GM12801 (cell line): ENCODE measurements around the gene SLA2.

ENCODE experiments used
- TF ChIP-seq, protein P1 (sequence below): IDR thresholded peaks from one replicate; pipeline ENCODE4 v1.5.1; 2011; ENCODE audit warnings: control low read depth; ENCODE audit not compliant: insufficient read length; ENCODE audit errors: extremely low read depth

The SLA2 gene

DNA sequence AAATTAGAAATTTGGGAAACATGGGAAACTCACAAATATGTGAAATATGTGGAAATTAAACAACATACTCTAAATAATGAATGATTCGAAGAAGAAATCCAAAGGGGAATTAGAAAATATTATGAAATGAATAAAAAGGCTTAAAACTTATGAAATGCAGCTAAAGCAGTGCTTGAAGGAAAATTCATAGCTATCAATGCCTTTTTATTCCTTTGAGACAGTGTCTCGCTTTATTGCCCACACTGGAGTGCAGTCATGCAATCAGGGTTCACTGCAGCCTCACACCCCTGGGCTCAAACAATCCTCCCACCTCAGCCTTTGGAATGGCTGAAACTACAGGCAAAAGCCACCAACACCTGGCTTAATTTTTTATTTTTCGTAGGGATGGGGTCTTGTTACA, 80.5 kb downstream of the SLA2 start:
- TF ChIP-seq, protein P1, sequence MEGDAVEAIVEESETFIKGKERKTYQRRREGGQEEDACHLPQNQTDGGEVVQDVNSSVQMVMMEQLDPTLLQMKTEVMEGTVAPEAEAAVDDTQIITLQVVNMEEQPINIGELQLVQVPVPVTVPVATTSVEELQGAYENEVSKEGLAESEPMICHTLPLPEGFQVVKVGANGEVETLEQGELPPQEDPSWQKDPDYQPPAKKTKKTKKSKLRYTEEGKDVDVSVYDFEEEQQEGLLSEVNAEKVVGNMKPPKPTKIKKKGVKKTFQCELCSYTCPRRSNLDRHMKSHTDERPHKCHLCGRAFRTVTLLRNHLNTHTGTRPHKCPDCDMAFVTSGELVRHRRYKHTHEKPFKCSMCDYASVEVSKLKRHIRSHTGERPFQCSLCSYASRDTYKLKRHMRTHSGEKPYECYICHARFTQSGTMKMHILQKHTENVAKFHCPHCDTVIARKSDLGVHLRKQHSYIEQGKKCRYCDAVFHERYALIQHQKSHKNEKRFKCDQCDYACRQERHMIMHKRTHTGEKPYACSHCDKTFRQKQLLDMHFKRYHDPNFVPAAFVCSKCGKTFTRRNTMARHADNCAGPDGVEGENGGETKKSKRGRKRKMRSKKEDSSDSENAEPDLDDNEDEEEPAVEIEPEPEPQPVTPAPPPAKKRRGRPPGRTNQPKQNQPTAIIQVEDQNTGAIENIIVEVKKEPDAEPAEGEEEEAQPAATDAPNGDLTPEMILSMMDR: no peak

DNA sequence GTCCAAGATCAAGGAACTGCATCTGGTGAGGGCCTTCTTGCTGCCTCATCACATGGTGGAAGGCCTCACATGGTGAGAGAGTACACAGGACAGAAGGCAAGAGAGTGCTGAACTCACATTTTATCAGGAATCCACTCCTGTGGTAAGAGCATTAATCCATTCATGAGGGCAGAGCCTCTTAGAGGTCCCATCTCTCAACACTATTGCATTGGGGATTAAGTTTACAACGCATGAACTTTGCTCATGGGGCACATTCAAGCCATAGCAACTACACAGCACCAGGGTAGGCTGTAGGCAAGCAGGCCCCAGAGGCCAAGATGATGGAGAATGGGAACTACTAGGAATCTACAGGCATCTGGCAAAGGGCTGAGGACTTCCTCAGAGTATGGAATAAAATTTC, 82.6 kb downstream of the SLA2 start:
- TF ChIP-seq, protein P1: no peak

DNA sequence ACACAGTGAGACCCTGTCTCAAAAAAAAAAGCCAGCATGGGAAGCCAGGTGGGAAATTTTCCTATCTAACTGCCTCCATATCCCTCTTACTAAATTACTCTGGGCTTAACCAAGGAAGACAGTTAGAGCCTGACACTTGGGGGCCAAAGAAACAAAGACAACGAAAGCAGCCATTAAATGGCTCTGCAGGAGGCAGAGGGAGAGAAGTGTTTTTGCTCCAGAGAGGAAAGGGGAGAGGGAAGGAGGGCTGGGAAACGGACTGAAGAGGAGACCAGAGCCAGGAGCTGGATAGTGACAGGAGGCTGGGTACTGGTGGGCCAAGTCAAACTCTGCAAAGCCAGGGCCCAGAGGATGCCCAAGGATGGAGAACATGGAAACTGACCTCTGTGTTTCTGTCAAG, 83.3 kb downstream of the SLA2 start:
- TF ChIP-seq, protein P1: no peak
